GM18951 (cell line): ENCODE measurements around the gene SNED1.

Experiments used
- POLR2A ChIP-seq: IDR thresholded peaks from 4 replicates; pipeline ENCODE4 v1.6.1; 2011; ENCODE audit warnings: mild to moderate bottlenecking; ENCODE audit not compliant: insufficient read length, insufficient read depth; ENCODE audit errors: extremely low read depth
- in situ Hi-C: fragments of 300-500 bp; cut with MboI; formaldehyde crosslinking; loops from one replicate; pipeline ENCODE4 v1.12.0; 2022; ENCODE audit warnings: low sequenced_read_pairs, mixed read lengths, inconsistent platforms; ENCODE audit not compliant: unreplicated experiment

The SNED1 gene

GRCh38 chr2:241018051-241018891, 19.9 kb downstream of the SNED1 start:
- in situ Hi-C loops: no loop called here
- no peak for TF ChIP-seq POLR2A

GRCh38 chr2:241019441-241020139, 21.2 kb downstream of the SNED1 start:
- TF ChIP-seq POLR2A: no peak
- in situ Hi-C loops: no loop called here

- in situ Hi-C loops: no loop called here
Observed at GRCh38 chr2:241020201-241020600, 21.8 kb downstream of the SNED1 start.

GRCh38 chr2:241020629-241021190, 22.3 kb downstream of the SNED1 start:
- in situ Hi-C loops: no loop called here
- no peak for TF ChIP-seq POLR2A

More at GRCh38 chr2:241020201-241020600, 21.8 kb downstream of the SNED1 start:
- TF ChIP-seq POLR2A: no peak

GRCh38 chr2:241025639-241026038, 27.2 kb downstream of the SNED1 start:
- no peak for TF ChIP-seq POLR2A
- in situ Hi-C loops: no loop called here

GRCh38 chr2:241029599-241030332, 31.3 kb downstream of the SNED1 start:
- no peak for TF ChIP-seq POLR2A
- in situ Hi-C loops: no loop called here

GRCh38 chr2:241030333-241030680, 31.9 kb downstream of the SNED1 start:
- in situ Hi-C loops: no loop called here

GRCh38 chr2:241030883-241031282, 32.5 kb downstream of the SNED1 start:
- in situ Hi-C loops: no loop called here
- TF ChIP-seq POLR2A: no peak

More at GRCh38 chr2:241030333-241030680, 31.9 kb downstream of the SNED1 start:
- no peak for TF ChIP-seq POLR2A

GRCh38 chr2:241031436-241032165, 33.2 kb downstream of the SNED1 start:
- no peak for TF ChIP-seq POLR2A
- in situ Hi-C loops: no loop called here

GRCh38 chr2:241033336-241033987, 35.0 kb downstream of the SNED1 start:
- in situ Hi-C loops: no loop called here
- no peak for TF ChIP-seq POLR2A

- in situ Hi-C loops: no loop called here
Observed at GRCh38 chr2:241033994-241034393, 35.6 kb downstream of the SNED1 start.

GRCh38 chr2:241034490-241035141, 36.2 kb downstream of the SNED1 start:
- TF ChIP-seq POLR2A: no peak
- in situ Hi-C loops: no loop called here

More at GRCh38 chr2:241033994-241034393, 35.6 kb downstream of the SNED1 start:
- TF ChIP-seq POLR2A: no peak
